ENCODE measurements around the gene GRN. TPM values are rescaled to one million over a fixed set of nuclear protein-coding genes. Genes with fewer than 3 reads are reported as not detected.

The GRN gene
- total RNA-seq, 1 experiment from 2014 or later, result 400 TPM

DNA sequence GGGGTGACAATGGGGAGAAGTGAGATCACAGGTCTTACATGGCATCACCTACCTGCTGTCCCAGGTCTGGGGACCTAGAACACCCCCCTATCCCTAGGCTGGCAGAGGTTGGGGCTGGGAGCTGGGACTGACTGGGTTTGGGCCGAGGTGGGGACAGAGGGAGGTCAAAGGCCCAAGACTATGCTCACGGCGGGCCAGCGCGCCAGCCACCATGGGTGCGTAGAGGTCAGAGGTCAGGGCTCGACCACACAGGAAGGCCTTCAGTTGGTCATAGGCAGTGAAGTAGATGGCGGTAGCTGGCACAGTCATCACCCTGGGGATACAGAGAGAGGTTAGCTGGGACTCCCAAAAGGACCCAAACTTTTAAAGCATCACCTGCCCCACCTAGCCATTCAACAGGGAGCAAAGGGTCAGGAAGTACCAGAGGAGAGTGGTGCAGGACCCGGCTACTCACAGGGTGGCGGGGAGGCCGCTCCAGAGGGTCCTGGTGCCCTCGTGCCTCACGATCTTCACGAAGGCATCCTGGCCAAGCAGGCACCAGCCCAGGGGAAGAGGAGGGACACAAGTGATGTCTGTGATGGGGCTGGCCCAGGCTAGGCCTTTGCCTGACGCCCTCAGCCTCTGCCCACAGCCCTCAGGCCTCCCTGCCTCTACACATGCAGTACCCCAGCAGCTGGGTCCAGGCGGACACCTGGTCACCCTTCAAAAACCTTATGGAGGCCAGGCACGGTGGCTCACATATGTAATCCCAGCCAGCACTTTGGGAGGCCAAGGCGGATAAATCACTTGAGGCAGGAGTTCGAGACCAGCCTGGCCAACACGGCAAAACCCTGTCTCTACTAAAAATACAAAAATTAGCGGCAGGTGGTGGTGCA is 23.6 kb upstream of the GRN start:
- H2AFZ ChIP-seq (ENCODE audit: low read length), result no peak overlapping the region
- H3F3A ChIP-seq (ENCODE audit: low read length, unreplicated experiment), result no peaks in the 10 kb centered on the region
- TF ChIP-seq EZH2phosphoT487 (IDR thresholded peaks at IDR 0.05; ENCODE audit: borderline replicate concordance, low read length), result no peak
- TF ChIP-seq, protein P1, sequence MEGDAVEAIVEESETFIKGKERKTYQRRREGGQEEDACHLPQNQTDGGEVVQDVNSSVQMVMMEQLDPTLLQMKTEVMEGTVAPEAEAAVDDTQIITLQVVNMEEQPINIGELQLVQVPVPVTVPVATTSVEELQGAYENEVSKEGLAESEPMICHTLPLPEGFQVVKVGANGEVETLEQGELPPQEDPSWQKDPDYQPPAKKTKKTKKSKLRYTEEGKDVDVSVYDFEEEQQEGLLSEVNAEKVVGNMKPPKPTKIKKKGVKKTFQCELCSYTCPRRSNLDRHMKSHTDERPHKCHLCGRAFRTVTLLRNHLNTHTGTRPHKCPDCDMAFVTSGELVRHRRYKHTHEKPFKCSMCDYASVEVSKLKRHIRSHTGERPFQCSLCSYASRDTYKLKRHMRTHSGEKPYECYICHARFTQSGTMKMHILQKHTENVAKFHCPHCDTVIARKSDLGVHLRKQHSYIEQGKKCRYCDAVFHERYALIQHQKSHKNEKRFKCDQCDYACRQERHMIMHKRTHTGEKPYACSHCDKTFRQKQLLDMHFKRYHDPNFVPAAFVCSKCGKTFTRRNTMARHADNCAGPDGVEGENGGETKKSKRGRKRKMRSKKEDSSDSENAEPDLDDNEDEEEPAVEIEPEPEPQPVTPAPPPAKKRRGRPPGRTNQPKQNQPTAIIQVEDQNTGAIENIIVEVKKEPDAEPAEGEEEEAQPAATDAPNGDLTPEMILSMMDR (conservative IDR thresholded peaks at IDR 0.05; ENCODE audit: low read depth, low read length), result no peak
- TF ChIP-seq EZH2 (IDR thresholded peaks at IDR 0.05; ENCODE audit: low read length, unreplicated experiment), result no peak
- DNase-seq (no peak), ATAC-seq (no peak)
- ChIA-PET CTCF (interaction anchor here (0.5 kb wide), 1 partner anchor 101 kb away, joined by 5 read pairs; no protein-coding TSS in a partner anchor), POLR2A (ENCODE audit: unreplicated experiment) (interaction anchor here (0.6 kb wide), 1 partner anchor 164 kb away, joined by 3 read pairs; no protein-coding TSS in a partner anchor)
- no peaks in the 10 kb centered on the region for H3K9me2 ChIP-seq (replicated peaks; ENCODE audit: low read length)
- no peak overlapping the region for H3K27ac ChIP-seq (ENCODE audit: low read length)
- H4K20me1 ChIP-seq (ENCODE audit: low read length), result 0 out of 2 replicates have a peak, but pooled peaks cover 6% of the 10 kb centered on the region
- BruUV-seq (replicated peaks), result no TSS peak
- no peak overlapping the region for H3K9ac ChIP-seq (ENCODE audit: low read length)
- no peak overlapping the region for H3K4me3 ChIP-seq (ENCODE audit: low read length)
- intact Hi-C loops (cut with micrococcal nuclease), result no loop called here
- H3K9me3 ChIP-seq (ENCODE audit: low read length), result no peaks in the 10 kb centered on the region
- no peak overlapping the region for H3K4me2 ChIP-seq (ENCODE audit: low read length)
- H3K36me3 ChIP-seq (ENCODE audit: low read depth, low read length), result peaks cover 31% of the 10 kb centered on the region
- H3K79me2 ChIP-seq (ENCODE audit: low read length), result peaks cover 41% of the 10 kb centered on the region
- H3K4me1 ChIP-seq (ENCODE audit: insufficient read depth, low read length), result peaks cover 8% of the 10 kb centered on the region; the same call in 1 of the 2 replicates
- H3K27me3 ChIP-seq (ENCODE audit: low read length), result no peaks in the 10 kb centered on the region

DNA sequence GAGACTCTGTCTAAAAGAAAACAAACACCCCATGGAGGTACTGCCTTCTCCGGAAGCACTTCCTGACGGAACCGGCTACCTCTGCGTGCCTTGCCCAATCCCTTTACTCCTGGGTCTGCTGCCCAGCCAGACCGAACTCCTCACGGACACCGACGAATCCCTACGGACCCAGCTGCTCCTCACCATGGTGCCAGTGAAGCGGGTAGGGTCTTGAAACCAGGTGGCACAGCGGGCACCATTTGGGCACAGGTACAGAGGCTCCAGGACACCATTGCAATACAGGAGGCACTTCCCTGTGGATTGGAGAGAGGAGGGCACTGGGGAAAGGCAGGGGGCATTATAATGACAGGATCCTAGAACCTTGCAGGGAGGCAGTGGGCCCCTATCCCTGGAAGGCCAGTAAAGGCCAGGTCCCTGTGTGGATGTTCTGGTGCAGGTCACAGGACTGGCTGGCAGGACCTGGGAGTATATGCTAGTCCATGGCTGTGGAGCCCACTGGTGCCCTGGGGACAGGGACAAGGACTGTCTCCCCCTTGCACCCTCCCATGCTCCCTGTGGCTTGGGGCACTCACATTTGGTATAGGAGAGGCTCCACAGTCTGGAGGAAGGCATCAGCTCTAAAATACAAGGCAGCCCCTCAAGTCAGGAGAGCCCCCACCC is 22.7 kb upstream of the GRN start:
- ChIA-PET POLR2A (ENCODE audit: unreplicated experiment) (interaction anchor here (0.6 kb wide), 1 partner anchor 163 kb away, joined by 3 read pairs; no protein-coding TSS in a partner anchor), CTCF (no interaction called here)
- H3K4me3 ChIP-seq (ENCODE audit: low read length), result no peak overlapping the region
- no peaks in the 10 kb centered on the region for H3K27me3 ChIP-seq (ENCODE audit: low read length)
- H3K4me1 ChIP-seq (ENCODE audit: insufficient read depth, low read length), result peaks cover 8% of the 10 kb centered on the region; the same call in 1 of the 2 replicates
- H2AFZ ChIP-seq (ENCODE audit: low read length), result no peak overlapping the region
- H3K9me3 ChIP-seq (ENCODE audit: low read length), result no peaks in the 10 kb centered on the region
- peaks cover 31% of the 10 kb centered on the region for H3K36me3 ChIP-seq (ENCODE audit: low read depth, low read length)
- ATAC-seq (no peak), DNase-seq (no peak)
- H3K27ac ChIP-seq (ENCODE audit: low read length), result no peak overlapping the region
- H3K79me2 ChIP-seq (ENCODE audit: low read length), result peaks cover 41% of the 10 kb centered on the region
- BruUV-seq (replicated peaks), result no TSS peak
- TF ChIP-seq EZH2phosphoT487 (IDR thresholded peaks at IDR 0.05; ENCODE audit: borderline replicate concordance, low read length) (no peak), EZH2 (IDR thresholded peaks at IDR 0.05; ENCODE audit: low read length, unreplicated experiment) (no peak)
- TF ChIP-seq, protein P1 (conservative IDR thresholded peaks at IDR 0.05; ENCODE audit: low read depth, low read length), result no peak
- peak overlapping the region; percentile 94; the same call in 1 of the 2 replicates for H3K4me2 ChIP-seq (ENCODE audit: low read length)
- no peak overlapping the region for H3K9ac ChIP-seq (ENCODE audit: low read length)
- H3F3A ChIP-seq (ENCODE audit: low read length, unreplicated experiment), result no peaks in the 10 kb centered on the region
- 0 out of 2 replicates have a peak, but pooled peaks cover 6% of the 10 kb centered on the region for H4K20me1 ChIP-seq (ENCODE audit: low read length)
- H3K9me2 ChIP-seq (replicated peaks; ENCODE audit: low read length), result no peaks in the 10 kb centered on the region
- intact Hi-C loops (cut with micrococcal nuclease), result no loop called here
